Nephron (organoid): ENCODE measurements around the gene LRRC4.

Experiments used
- H3K27ac Mint-ChIP-seq, 3 experiments: 2 replicates each; pipeline ENCODE4 v1.8.0; 2020; ENCODE audit warnings: mixed read lengths in 3 of 3, mild to moderate bottlenecking in 2 of 3, moderate library complexity in 1 of 3
- H3K27me3 Mint-ChIP-seq: 2 replicates; pipeline ENCODE4 v1.8.0; 2021; ENCODE audit warnings: low read depth, mild to moderate bottlenecking, moderate library complexity, mixed read lengths
- H3K36me3 Mint-ChIP-seq: 2 replicates; pipeline ENCODE4 v1.8.0; 2020; ENCODE audit warnings: low read depth, mixed read lengths
- H3K4me1 Mint-ChIP-seq: 2 replicates; pipeline ENCODE4 v1.8.0; 2020; ENCODE audit warnings: mixed read lengths
- H3K4me3 Mint-ChIP-seq, 3 experiments: 2 replicates each; pipeline ENCODE4 v1.8.0; 2020; ENCODE audit warnings: mild to moderate bottlenecking in 3 of 3, mixed read lengths in 3 of 3, moderate library complexity in 2 of 3
- H3K9me3 Mint-ChIP-seq: 2 replicates; pipeline ENCODE4 v1.8.0; 2020; ENCODE audit warnings: mixed read lengths
- TF ChIP-seq, protein P1 (sequence below), 3 experiments: fragments of 200-600 bp; sonication (generic); IDR thresholded peaks; one replicate each; pipeline ENCODE4 v1.5.0; 2021; ENCODE audit warnings: antibody characterized with exemption in 3 of 3; ENCODE audit not compliant: unreplicated experiment in 3 of 3

LRRC4 gene

GRCh38 chr7:128075242-128076095 lies 44.2 kb upstream of the LRRC4 start:
- peaks cover 16% of the 10 kb centered on the region for H3K27me3 Mint-ChIP-seq
- TF ChIP-seq, protein P1, sequence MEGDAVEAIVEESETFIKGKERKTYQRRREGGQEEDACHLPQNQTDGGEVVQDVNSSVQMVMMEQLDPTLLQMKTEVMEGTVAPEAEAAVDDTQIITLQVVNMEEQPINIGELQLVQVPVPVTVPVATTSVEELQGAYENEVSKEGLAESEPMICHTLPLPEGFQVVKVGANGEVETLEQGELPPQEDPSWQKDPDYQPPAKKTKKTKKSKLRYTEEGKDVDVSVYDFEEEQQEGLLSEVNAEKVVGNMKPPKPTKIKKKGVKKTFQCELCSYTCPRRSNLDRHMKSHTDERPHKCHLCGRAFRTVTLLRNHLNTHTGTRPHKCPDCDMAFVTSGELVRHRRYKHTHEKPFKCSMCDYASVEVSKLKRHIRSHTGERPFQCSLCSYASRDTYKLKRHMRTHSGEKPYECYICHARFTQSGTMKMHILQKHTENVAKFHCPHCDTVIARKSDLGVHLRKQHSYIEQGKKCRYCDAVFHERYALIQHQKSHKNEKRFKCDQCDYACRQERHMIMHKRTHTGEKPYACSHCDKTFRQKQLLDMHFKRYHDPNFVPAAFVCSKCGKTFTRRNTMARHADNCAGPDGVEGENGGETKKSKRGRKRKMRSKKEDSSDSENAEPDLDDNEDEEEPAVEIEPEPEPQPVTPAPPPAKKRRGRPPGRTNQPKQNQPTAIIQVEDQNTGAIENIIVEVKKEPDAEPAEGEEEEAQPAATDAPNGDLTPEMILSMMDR (IDR thresholded peaks at IDR 0.05; ENCODE audit: unreplicated experiment in 3 of 3): no peak
- no peak overlapping the region for H3K27ac Mint-ChIP-seq
- H3K36me3 Mint-ChIP-seq: peaks cover 24% of the 10 kb centered on the region
- H3K4me1 Mint-ChIP-seq: peaks cover 45% of the 10 kb centered on the region
- H3K4me3 Mint-ChIP-seq: no peak overlapping the region
- no peaks in the 10 kb centered on the region for H3K9me3 Mint-ChIP-seq

DNA sequence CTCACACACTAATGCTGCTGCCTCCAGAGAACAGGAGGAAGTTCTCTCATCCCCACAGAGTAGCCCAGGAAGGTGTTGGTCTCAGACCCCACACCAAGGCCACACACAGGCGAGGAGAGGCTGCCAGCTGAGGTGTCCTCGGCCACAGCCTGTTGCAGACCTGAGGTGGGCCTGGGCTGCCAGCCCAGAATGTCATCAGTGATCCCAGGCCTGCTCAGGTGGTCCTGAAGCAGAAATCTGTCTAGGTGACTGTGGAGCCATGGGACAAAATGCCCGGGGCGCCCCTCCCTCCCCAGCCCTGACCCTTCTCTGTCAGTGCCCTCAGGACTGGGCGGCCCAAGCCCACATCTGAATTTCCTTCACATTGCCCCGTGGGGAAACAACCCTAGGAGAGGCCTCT lies 43.5 kb upstream of the LRRC4 start:
- H3K27me3 Mint-ChIP-seq: peaks cover 23% of the 10 kb centered on the region
- peaks cover 25% of the 10 kb centered on the region for H3K36me3 Mint-ChIP-seq

GRCh38 chr7:128074336-128074735 lies 43.1 kb upstream of the LRRC4 start:
- Mint-ChIP-seq H3K27me3 (peaks cover 24% of the 10 kb centered on the region), H3K4me3 (no peak overlapping the region), H3K27ac (peak overlapping the region in 1 of 3 experiments; percentile 18), H3K4me1 (peaks cover 45% of the 10 kb centered on the region), H3K36me3 (peaks cover 21% of the 10 kb centered on the region), H3K9me3 (no peaks in the 10 kb centered on the region)
- TF ChIP-seq, protein P1 (IDR thresholded peaks at IDR 0.05; ENCODE audit: unreplicated experiment in 3 of 3): no peak

More for the DNA sequence above, 43.5 kb upstream of the LRRC4 start:
- Mint-ChIP-seq H3K4me3 (no peak overlapping the region), H3K9me3 (no peaks in the 10 kb centered on the region), H3K27ac (no peak overlapping the region), H3K4me1 (peaks cover 45% of the 10 kb centered on the region)
- TF ChIP-seq, protein P1 (IDR thresholded peaks at IDR 0.05; ENCODE audit: unreplicated experiment in 3 of 3): no peak

DNA sequence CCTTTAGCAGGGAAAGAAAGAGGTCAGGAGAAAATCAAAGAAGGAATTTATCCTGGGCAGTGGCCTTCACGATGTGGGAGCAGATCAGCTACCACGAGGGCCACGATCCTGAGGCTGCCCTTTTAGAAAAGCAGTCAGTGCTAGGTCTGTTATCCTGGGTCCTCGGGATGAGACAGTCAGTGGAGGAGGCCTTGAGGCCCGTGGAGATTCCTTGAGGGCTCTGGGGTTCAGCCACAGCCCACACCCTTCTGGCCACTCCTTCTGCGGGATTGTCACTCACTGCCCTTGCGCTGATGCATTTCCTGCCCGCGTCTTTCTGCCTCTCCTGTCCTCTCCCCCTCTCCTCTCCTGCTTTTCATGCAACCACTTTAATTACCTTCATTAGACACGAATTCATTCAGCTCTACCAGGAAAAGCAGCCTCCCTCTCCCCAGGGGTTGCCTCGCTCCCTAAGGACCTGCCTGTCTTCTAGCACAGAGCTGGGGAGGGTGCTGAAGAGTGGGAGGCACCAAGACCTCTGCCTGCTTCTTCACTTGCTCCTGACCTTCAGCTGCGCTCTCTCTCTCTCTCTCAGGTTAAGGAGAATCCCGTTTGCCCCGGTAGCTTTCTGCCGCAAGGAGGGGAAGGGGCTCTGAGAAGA lies 42.6 kb upstream of the LRRC4 start:
- TF ChIP-seq, protein P1 (IDR thresholded peaks at IDR 0.05; ENCODE audit: unreplicated experiment in 3 of 3): no peak
- H3K27me3 Mint-ChIP-seq: peaks cover 24% of the 10 kb centered on the region
- peaks cover 45% of the 10 kb centered on the region for H3K4me1 Mint-ChIP-seq
- peaks cover 20% of the 10 kb centered on the region for H3K36me3 Mint-ChIP-seq
- H3K27ac Mint-ChIP-seq: peak overlapping the region in 1 of 3 experiments; percentile 18
- H3K9me3 Mint-ChIP-seq: no peaks in the 10 kb centered on the region
- no peak overlapping the region for H3K4me3 Mint-ChIP-seq

DNA sequence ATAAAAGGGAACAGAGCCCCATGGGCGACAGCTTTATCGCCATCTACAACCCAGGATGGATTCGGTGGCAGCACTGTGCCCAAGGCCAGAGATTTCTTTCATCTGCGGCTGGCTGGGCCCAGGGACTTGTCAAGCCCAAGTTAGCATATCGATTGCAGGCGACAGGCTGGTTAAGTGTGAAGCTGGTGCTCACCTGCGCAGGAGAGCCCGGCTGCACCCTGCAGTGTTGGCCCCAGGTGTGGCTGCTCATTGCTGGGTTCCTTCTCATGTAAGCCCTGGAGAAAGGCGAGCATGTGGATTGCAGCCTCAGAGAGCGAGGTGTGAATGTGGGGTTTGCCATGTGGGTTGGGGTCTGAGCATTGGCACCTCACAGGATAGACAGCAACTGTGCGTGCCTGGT lies 40.6 kb upstream of the LRRC4 start:
- TF ChIP-seq, protein P1 (IDR thresholded peaks at IDR 0.05; ENCODE audit: unreplicated experiment in 3 of 3): no peak
- Mint-ChIP-seq H3K27me3 (peaks cover 24% of the 10 kb centered on the region), H3K36me3 (peaks cover 20% of the 10 kb centered on the region), H3K9me3 (no peaks in the 10 kb centered on the region), H3K27ac (no peak overlapping the region), H3K4me1 (peaks cover 40% of the 10 kb centered on the region), H3K4me3 (no peak overlapping the region)
